DND-41 (cell line): ENCODE data around the gene ASIC2.

Source experiments
- CTCF ChIP-seq: IDR thresholded peaks from 2 replicates; pipeline ENCODE4 v1.5.1; 2012; ENCODE audit warnings: borderline replicate concordance, low read length, moderate library complexity, mild to moderate bottlenecking; ENCODE audit not compliant: poor library complexity, severe bottlenecking; ENCODE audit errors: extremely low read depth
- EZH2 ChIP-seq: IDR thresholded peaks from 3 replicates; pipeline ENCODE4 v1.6.1; 2012; ENCODE audit warnings: borderline replicate concordance, low read depth, mild to moderate bottlenecking, moderate library complexity, low read length, inconsistent platforms; ENCODE audit not compliant: severe bottlenecking

- TF ChIP-seq CTCF (no peak), EZH2 (no peak)
Measured at GRCh38 chr17:33076979-33077378, 216.1 kb downstream of the ASIC2 start.
